ENCODE data around the gene TMEM86B. TPM values are rescaled to one million over a fixed set of nuclear protein-coding genes. Genes with fewer than 3 reads are reported as not detected.
"Not testable (repeated sequence)": the region's sequence is repeated elsewhere in the genome, so short reads cannot be mapped to it uniquely, and the experiment has no call there.

Gene TMEM86B
- total RNA-seq, 1 donor from 2014 or later = 1.4 TPM

GRCh38 chr19:55202199-55202598, 26.4 kb downstream of the TMEM86B start:
- not testable (repeated sequence) for H3K9ac ChIP-seq; H3K79me2 ChIP-seq (ENCODE audit: low read depth); H3F3A ChIP-seq (ENCODE audit: low read depth); H3K4me1 ChIP-seq; H3K27ac ChIP-seq; H3K4me3 Mint-ChIP-seq; H3K36me3 ChIP-seq; H3K4me3 ChIP-seq; H3K36me3 Mint-ChIP-seq; H3K4me2 ChIP-seq; H2AFZ ChIP-seq (replicated peaks); DNase-seq (ENCODE audit: low spot score); H3K9me3 Mint-ChIP-seq; H3K27ac Mint-ChIP-seq; H3K9me3 ChIP-seq (ENCODE audit: low read depth); H3K4me1 Mint-ChIP-seq; H4K20me1 ChIP-seq (ENCODE audit: low read depth)
- TF ChIP-seq CTCF (IDR thresholded peaks at IDR 0.05) = peak; percentile 35
- peaks cover 11% of the 10 kb centered on the region for H3K27me3 ChIP-seq
- H3K27me3 Mint-ChIP-seq (ENCODE audit: insufficient read depth, low read depth) = peaks cover 13% of the 10 kb centered on the region

GRCh38 chr19:55199620-55200204, 28.9 kb downstream of the TMEM86B start:
- H3K4me2 ChIP-seq = no peak overlapping the region
- H3K4me3 ChIP-seq = no peak overlapping the region
- DNase-seq (ENCODE audit: low spot score) = no peak
- no peak overlapping the region for H3K9ac ChIP-seq
- no peak for TF ChIP-seq CTCF (IDR thresholded peaks at IDR 0.05)
- no peak for TF ChIP-seq EZH2 (IDR thresholded peaks at IDR 0.05)
- TF ChIP-seq EZH2phosphoT487 (IDR thresholded peaks at IDR 0.05) = no peak
- H3K9me3 ChIP-seq (ENCODE audit: low read depth) = no peaks in the 10 kb centered on the region
- Mint-ChIP-seq H3K4me1 (no peaks in the 10 kb centered on the region), H3K27me3 (ENCODE audit: insufficient read depth, low read depth) (peaks cover 12% of the 10 kb centered on the region), H3K36me3 (no peaks in the 10 kb centered on the region), H3K4me3 (no peak overlapping the region), H3K27ac (no peak overlapping the region), H3K9me3 (no peaks in the 10 kb centered on the region)
- H4K20me1 ChIP-seq (ENCODE audit: low read depth) = no peaks in the 10 kb centered on the region
- H3K79me2 ChIP-seq (ENCODE audit: low read depth) = no peaks in the 10 kb centered on the region
- no peaks in the 10 kb centered on the region for H3F3A ChIP-seq (ENCODE audit: low read depth)
- peaks cover 11% of the 10 kb centered on the region for H3K27me3 ChIP-seq
- H3K27ac ChIP-seq = no peak overlapping the region
- no peaks in the 10 kb centered on the region for H3K4me1 ChIP-seq
- H3K36me3 ChIP-seq = no peaks in the 10 kb centered on the region
- no peak overlapping the region for H2AFZ ChIP-seq (replicated peaks)

- H3K9ac ChIP-seq = no peak overlapping the region
- peaks cover 14% of the 10 kb centered on the region for H3K27me3 Mint-ChIP-seq (ENCODE audit: insufficient read depth, low read depth)
- H3K9me3 Mint-ChIP-seq = no peaks in the 10 kb centered on the region
- no peaks in the 10 kb centered on the region for H3K36me3 Mint-ChIP-seq
- H3K36me3 ChIP-seq = no peaks in the 10 kb centered on the region
- H4K20me1 ChIP-seq (ENCODE audit: low read depth) = no peaks in the 10 kb centered on the region
- H3K27ac Mint-ChIP-seq = no peak overlapping the region
- H3K79me2 ChIP-seq (ENCODE audit: low read depth) = no peaks in the 10 kb centered on the region
- H3K27ac ChIP-seq = no peak overlapping the region
- no peak overlapping the region for H3K4me3 Mint-ChIP-seq
- no peak overlapping the region for H3K4me2 ChIP-seq
- DNase-seq (ENCODE audit: low spot score) = peak; percentile 29
- no peaks in the 10 kb centered on the region for H3K4me1 Mint-ChIP-seq
- H3K27me3 ChIP-seq = peaks cover 11% of the 10 kb centered on the region
- H3K9me3 ChIP-seq (ENCODE audit: low read depth) = no peaks in the 10 kb centered on the region
- H3F3A ChIP-seq (ENCODE audit: low read depth) = no peaks in the 10 kb centered on the region
- no peaks in the 10 kb centered on the region for H3K4me1 ChIP-seq
- H2AFZ ChIP-seq (replicated peaks) = no peak overlapping the region
- H3K4me3 ChIP-seq = no peak overlapping the region
- no peak for TF ChIP-seq EZH2phosphoT487 (IDR thresholded peaks at IDR 0.05)
These were observed 29.9 kb downstream of the TMEM86B start for GRCh38 chr19:55198651-55199050.

GRCh38 chr19:55197528-55197927, 31.0 kb downstream of the TMEM86B start:
- H3K4me3 ChIP-seq = no peak overlapping the region

More at GRCh38 chr19:55197528-55197927, 31.0 kb downstream of the TMEM86B start:
- Histone ChIP-seq H3K4me2 (no peak overlapping the region), H2AFZ (replicated peaks) (no peak overlapping the region), H3K9ac (no peak overlapping the region), H4K20me1 (ENCODE audit: low read depth) (no peaks in the 10 kb centered on the region), H3K9me3 (ENCODE audit: low read depth) (no peaks in the 10 kb centered on the region), H3K27me3 (peaks cover 11% of the 10 kb centered on the region), H3K79me2 (ENCODE audit: low read depth) (no peaks in the 10 kb centered on the region), H3K4me1 (no peaks in the 10 kb centered on the region), H3F3A (ENCODE audit: low read depth) (no peaks in the 10 kb centered on the region), H3K27ac (no peak overlapping the region), H3K36me3 (no peaks in the 10 kb centered on the region)
- peak; percentile 39 for DNase-seq (ENCODE audit: low spot score)
- H3K27me3 Mint-ChIP-seq (ENCODE audit: insufficient read depth, low read depth) = peaks cover 16% of the 10 kb centered on the region
- H3K4me3 Mint-ChIP-seq = peak overlapping the region; percentile 41
- peak overlapping the region; percentile 51 for H3K27ac Mint-ChIP-seq
- H3K9me3 Mint-ChIP-seq = no peaks in the 10 kb centered on the region
- no peaks in the 10 kb centered on the region for H3K36me3 Mint-ChIP-seq
- TF ChIP-seq EZH2phosphoT487 (IDR thresholded peaks at IDR 0.05) (no peak), EZH2 (IDR thresholded peaks at IDR 0.05) (no peak), CTCF (IDR thresholded peaks at IDR 0.05) (no peak)
- no peaks in the 10 kb centered on the region for H3K4me1 Mint-ChIP-seq
